Thoracic aorta endothelial cell (primary cell): ENCODE data around the gene PTGER2. TPM values are rescaled to one million over a fixed set of nuclear protein-coding genes. Genes with fewer than 3 reads are reported as not detected.

Experiments
- total RNA-seq: library from RNA; depleted of rRNA; stranded (reverse); fragments of >200 nt; gene quantifications from 2 replicates; pipeline ENCODE4 v1.2.3, GENCODE V29; 2012

PTGER2 gene, protein sequence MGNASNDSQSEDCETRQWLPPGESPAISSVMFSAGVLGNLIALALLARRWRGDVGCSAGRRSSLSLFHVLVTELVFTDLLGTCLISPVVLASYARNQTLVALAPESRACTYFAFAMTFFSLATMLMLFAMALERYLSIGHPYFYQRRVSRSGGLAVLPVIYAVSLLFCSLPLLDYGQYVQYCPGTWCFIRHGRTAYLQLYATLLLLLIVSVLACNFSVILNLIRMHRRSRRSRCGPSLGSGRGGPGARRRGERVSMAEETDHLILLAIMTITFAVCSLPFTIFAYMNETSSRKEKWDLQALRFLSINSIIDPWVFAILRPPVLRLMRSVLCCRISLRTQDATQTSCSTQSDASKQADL
- not detected in 2 replicates for total RNA-seq

DNA sequence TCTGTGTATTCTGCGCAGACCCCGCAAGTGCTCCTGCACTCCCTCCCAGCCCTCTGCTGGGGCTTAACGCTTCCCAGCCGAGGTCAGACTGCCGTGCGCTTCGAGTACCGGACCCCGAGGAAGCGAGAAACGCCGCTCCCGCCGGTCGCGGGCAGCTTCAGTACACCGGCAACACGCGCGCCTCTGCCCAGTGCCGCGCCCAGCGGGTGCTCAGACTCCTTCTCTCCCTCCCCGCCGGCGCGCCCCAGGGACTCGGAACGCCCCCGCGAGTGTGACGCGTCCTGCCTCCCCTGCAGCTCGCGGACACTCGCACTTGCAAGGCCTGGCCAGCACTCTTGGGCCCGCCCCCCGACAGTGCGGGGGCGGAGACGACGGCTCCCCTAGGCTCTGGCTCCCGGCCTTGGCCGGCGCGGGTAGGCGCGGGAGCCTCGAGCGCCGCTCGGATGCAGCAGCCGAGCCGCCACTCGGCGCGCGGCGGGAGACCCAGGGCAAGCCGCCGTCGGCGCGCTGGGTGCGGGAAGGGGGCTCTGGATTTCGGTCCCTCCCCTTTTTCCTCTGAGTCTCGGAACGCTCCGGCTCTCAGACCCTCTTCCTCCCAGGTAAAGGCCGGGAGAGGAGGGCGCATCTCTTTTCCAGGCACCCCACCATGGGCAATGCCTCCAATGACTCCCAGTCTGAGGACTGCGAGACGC is at the start of gene PTGER2:
Gene PTGER2 (plus strand): TSS at position 410 of the 692 bp plus-strand sequence. CDS start 237 bp downstream, at position 647.

DNA sequence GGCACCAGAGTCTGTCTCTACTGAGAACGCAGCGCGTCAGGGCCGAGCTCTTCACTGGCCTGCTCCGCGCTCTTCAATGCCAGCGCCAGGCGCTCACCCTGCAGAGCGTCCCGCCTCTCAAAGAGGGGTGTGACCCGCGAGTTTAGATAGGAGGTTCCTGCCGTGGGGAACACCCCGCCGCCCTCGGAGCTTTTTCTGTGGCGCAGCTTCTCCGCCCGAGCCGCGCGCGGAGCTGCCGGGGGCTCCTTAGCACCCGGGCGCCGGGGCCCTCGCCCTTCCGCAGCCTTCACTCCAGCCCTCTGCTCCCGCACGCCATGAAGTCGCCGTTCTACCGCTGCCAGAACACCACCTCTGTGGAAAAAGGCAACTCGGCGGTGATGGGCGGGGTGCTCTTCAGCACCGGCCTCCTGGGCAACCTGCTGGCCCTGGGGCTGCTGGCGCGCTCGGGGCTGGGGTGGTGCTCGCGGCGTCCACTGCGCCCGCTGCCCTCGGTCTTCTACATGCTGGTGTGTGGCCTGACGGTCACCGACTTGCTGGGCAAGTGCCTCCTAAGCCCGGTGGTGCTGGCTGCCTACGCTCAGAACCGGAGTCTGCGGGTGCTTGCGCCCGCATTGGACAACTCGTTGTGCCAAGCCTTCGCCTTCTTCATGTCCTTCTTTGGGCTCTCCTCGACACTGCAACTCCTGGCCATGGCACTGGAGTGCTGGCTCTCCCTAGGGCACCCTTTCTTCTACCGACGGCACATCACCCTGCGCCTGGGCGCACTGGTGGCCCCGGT is 46.4 kb upstream of the PTGER2 start, which contains the start of gene PTGDR:
Gene PTGDR (plus strand): TSS at position 198 of the 778 bp plus-strand sequence. CDS start 117 bp downstream, at position 315.

Other genes starting within 250 kb of the PTGER2 start
- gene NID2, start 245.3 kb upstream of the PTGER2 start, total RNA-seq, result 15.4 and 191 TPM in 2 replicates
- not detected in 2 replicates for gene PTGDR, start 46.6 kb upstream of the PTGER2 start, total RNA-seq
- gene TXNDC16, start 238.2 kb downstream of the PTGER2 start, total RNA-seq, result 6.5 TPM in 2 replicates
- 0.53 and 1.6 TPM in 2 replicates for gene GPR137C, start 238.5 kb downstream of the PTGER2 start, total RNA-seq